HS-5 (cell line): ENCODE measurements around the gene HES7.
"Not testable (repeated sequence)": the region's sequence is repeated elsewhere in the genome, so short reads cannot be mapped to it uniquely, and the experiment has no call there.

Experiments
- DNase-seq: peaks from one replicate; pipeline ENCODE4 v3.0.0-alpha.2; 2012; ENCODE audit warnings: low read depth

Gene HES7

DNA sequence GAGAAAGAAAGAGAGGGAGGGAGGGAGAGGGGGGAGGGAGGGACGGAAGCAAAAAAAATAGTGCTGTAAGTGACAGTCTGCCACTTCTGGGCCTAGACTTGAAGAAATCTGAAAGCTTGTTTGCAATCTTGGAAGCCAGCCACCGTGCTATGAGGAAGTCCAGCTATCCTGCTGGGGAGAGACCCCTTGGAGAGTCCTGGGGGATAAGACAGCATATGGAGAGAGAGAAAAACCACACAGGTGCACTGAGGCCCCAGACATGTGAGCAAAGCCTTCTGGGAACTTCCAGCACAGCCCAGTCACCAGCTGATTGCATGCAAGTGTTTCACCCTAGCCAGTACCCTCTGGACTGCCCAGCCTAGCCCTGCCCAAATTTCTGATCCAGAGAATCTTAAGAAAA lies 23.8 kb downstream of the HES7 start:
- DNase-seq, result no peak

DNA sequence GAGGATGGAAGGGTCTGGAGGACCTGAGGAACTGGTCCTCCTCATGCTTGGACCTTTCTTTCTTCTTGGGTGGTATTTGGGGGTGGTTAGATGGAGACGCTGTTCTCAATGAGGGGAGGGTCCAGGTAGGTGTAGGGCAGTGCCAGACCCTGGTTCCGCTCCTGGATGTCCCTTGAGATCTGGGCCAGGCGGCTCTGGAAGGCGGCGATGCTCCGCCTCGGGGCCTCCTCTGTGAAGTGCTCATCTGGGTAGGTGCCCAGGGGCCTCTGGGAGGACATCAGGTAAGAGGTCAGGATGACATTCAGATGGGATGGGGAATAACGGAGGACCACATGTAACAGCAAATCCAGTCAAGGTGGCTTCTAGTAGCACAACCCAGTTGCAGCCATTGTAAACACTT lies 27.4 kb downstream of the HES7 start:
- no peak for DNase-seq

- DNase-seq, result no peak
These were observed 28.5 kb downstream of the HES7 start for GRCh38 chr17:8095361-8095760.

- no peak for DNase-seq
These were observed 32.7 kb downstream of the HES7 start for GRCh38 chr17:8091033-8091687.

DNA sequence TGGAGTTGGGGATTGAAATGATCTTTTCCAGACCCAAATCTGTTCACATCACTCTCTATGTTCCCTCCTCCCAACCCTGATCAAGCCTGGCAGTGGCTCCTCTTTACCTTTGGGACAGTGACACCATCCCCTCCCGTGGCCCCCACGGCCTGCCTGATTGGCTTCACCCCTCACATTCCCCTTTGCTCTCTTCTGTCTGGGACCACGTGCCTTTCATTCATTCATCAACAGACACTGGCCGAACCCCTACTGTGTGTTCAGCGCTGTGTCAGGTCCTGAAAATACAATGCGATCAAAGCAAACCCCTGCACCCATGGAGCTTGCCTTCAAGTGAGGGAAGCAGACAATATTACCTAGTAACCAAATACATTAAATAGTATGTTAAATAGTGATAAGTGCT lies 34.2 kb downstream of the HES7 start:
- no peak for DNase-seq

- DNase-seq, result no peak
These were observed 36.0 kb downstream of the HES7 start for GRCh38 chr17:8087952-8088230.

GRCh38 chr17:8087075-8087951 lies 36.6 kb downstream of the HES7 start, which contains the start of gene ALOX12B:
TSS of gene ALOX12B (minus strand) at chr17:8087716. CDS start at chr17:8087442, 274 bp downstream.
- DNase-seq, result no peak

DNA sequence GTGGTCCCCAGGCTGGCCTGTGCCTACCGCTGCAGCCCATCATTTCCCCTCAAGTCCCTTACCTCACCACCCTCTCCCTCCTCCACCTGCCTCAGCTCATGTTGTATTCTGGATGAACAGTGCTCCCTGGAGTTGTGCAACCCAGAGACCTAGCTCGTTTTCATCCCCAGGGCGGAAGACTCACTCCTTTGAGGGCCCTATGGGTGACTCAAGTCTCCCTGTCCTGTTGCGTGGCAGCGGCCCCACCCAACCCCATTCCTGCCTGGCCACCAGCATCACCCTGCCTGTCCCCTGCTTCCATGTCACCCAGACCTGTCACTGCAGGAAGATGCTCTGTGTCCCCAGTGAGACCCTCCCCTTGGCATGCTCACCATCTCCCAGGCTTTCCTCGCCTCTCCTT lies 39.7 kb downstream of the HES7 start:
- DNase-seq, result no peak

- DNase-seq, result no peak
These were observed 41.6 kb downstream of the HES7 start for GRCh38 chr17:8082292-8082691.

DNA sequence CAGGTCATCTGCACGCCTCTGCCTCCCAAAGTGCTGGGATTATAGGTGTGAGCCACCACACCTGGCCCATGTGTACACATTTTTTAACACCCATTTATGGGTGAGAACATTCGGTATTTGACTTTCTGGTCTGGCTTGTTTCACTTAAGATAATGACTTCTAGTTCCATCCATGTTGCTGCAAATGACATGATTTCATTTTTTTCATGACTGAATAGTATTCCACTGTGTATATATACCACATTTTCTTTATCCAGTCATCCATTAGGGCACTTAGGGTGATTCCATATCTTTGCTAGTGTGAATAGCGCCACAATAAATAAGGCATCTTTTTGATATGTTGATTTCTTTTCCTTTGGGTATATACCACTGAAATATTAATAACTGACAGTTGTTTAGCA lies 42.0 kb downstream of the HES7 start:
- DNase-seq, result no peak

- no peak for DNase-seq
These were observed 43.1 kb downstream of the HES7 start for GRCh38 chr17:8080799-8081219.

DNA sequence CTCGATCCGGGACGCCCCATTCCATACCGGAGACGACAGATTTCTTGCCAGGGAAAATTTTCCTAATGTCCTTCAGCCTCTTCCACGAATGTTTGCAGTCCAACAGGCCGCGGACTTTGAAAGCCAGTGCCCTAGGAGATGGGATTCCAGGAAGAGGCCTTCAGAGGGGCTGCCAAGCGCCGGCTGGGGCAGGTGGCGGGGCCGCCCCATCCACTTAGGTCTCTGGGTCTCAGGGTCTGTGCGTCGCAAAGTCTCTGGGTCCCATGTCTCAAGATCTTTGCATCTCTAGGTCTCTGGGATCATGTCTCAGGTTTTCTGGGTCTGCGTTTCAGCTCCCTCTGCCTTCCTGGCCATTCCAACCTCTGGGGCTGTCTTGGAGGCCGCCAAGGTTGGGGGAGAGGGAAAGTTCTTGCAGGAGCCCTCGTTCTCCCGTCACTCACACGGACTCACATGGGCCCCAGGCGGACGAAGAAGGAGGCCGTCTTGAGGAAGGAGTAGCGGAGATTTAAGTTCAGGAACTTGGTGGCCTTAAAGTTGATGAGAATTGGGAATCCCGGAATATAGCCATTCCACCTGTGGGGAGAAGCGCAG lies 43.6 kb downstream of the HES7 start:
- DNase-seq, result no peak

- DNase-seq, result no peak
These were observed 44.4 kb downstream of the HES7 start for GRCh38 chr17:8079291-8080207.

- not testable (repeated sequence) for DNase-seq
These were observed 46.0 kb downstream of the HES7 start for GRCh38 chr17:8077939-8078338.

DNA sequence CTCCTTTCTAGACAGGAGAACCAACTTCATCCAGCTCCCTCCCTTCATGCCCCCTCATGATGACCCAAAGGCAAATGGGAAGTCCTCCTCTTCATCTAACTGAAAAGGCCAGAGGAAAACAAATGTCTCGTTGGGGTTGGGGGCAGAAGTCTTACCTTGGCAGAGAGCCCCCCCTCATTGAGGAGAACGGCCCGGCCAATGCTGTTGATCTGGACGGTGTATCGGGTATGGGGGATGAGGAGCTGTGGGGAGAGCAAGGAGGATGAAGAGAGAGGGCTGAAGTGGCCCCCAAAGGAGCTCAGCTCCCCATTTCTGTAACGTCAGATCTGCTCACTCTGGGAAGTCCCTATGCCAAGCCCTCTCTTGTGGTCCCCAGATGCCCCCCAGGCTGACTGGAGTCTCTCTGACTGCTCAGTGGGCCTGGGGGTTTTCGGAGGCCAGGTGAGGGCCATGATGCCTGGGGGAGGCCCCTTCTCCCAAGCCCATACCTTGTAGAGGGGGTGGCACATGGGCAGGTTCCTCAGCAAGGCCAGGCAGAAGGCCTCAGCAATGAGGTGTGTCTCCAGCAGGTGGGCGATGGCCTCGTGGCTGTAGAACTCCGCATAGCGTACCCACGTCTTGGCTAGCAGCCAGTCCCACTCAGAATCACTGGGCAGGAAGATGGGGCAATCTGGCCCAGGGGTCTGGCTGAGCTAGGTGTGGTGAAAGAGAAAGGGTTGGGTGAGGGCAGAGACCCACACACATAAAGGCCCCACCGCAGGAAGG lies 47.2 kb downstream of the HES7 start:
- no peak for DNase-seq

GRCh38 chr17:8075574-8076342 lies 48.1 kb downstream of the HES7 start:
- DNase-seq, result no peak

DNA sequence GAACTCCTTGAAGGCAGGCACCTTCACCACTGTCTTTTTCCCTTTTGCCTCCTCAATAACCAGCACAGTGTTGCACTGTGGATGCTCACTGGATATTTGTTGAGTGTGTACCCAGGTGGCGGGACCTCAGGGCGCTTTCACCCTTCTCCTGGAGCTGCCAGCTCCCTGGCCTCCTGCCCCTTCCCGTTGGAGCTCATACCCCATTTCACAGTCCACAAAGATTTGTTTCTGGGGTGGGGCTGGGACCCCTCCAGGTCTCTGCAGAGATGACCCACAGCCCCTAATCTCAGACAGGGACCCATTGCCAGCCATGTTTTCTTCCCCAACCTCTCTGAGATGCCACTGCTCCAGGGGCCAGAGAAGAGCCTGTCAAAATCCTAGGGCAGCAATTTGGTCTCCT lies 48.8 kb downstream of the HES7 start:
- DNase-seq, result no peak

GRCh38 chr17:8074554-8074953 lies 49.4 kb downstream of the HES7 start:
- DNase-seq, result no peak

DNA sequence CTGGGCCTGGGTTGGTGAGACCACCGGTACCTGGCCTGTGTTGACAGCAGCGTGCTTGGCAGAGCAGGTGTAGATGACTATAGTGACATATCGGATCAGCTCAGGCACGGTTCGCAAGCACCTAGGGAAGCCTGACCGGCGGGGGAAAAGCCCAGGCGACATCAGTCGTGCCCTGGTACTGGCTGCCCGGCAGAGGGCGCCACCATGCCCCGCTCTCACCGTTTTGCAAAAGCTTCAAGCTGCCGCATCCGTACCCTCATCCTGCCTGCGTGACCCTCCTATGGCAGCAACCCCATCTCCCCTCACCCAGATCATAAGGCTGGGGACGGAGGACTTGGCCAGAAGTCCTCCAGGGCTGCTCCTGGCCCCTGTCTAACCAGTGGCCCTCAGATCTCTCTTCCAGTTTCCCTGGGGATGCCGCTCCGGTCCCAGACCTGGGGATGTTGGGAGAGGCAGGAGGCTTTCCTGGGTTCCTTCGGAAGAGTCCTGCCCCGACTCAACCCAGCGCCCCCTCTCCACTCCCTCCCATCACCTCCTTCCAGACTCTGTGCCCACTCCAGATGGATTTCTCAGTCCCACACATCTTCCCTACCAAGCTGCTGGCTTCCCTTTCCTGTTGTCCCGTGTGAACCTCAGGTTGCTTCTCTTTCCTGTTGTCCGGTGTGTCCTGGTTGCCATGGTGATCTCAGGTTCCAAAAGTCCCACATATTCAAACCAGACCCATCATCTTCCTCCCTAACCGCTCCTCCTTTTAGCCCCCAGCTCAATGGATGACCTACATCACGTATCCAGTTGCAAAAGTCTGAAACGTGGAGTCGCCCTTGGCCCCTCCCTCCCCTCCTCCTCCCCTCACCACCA lies 50.0 kb downstream of the HES7 start:
- no peak for DNase-seq
